ENCODE measurements around the gene EEFSEC.

The EEFSEC gene

GRCh38 chr3:128340904-128341555, 187.7 kb downstream of the EEFSEC start:
- Histone ChIP-seq H3K18ac (ENCODE audit: low read length) (no peak overlapping the region), H3K23ac (ENCODE audit: low read depth, low read length, poor library complexity) (no peak overlapping the region), H3K4me1 (ENCODE audit: control insufficient read depth in 2 of 2, insufficient read depth in 1 of 2, low read depth in 1 of 2, low read length in 2 of 2) (peaks cover 3 to 22% of the 10 kb centered on the region in 2 donors), H2BK5ac (ENCODE audit: low read length) (no peak overlapping the region), H3K27ac (replicated peaks; ENCODE audit: low read length) (no peak overlapping the region), H4K8ac (ENCODE audit: low read depth, low read length) (no peak overlapping the region), H3K9ac (ENCODE audit: low read depth, low read length, poor library complexity) (no peak overlapping the region), H3K4me2 (ENCODE audit: insufficient read depth, low read length, poor library complexity, severe bottlenecking) (no peak overlapping the region), H3K79me1 (ENCODE audit: low read depth, low read length) (no peaks in the 10 kb centered on the region), H2AFZ (ENCODE audit: low read length) (no peak overlapping the region), H2BK12ac (ENCODE audit: low read length) (no peak overlapping the region), H4K91ac (ENCODE audit: low read depth, low read length, poor library complexity) (no peak overlapping the region), H2BK120ac (ENCODE audit: low read depth, low read length) (no peak overlapping the region), H3K27me3 (ENCODE audit: control insufficient read depth in 3 of 3, insufficient read depth in 3 of 3, low read depth in 1 of 3, low read length in 3 of 3) (no peaks in the 10 kb centered on the region), H3K14ac (ENCODE audit: low read length) (no peak overlapping the region), H2BK15ac (ENCODE audit: low read length) (no peak overlapping the region), H3K9me3 (replicated peaks in 1 of 2; ENCODE audit: control insufficient read depth in 2 of 2, insufficient read depth in 1 of 2, low read depth in 1 of 2, low read length in 2 of 2) (no peaks in the 10 kb centered on the region), H3K4me3 (ENCODE audit: low read length in 2 of 2) (no peak overlapping the region), H3K4ac (ENCODE audit: low read length) (no peak overlapping the region), H2AK5ac (ENCODE audit: low read depth, low read length) (no peak overlapping the region), H3K36me3 (replicated peaks in 1 of 2; ENCODE audit: control insufficient read depth in 2 of 2, insufficient read depth in 2 of 2, low read length in 2 of 2) (peaks cover 0 to 14% of the 10 kb centered on the region in 2 donors)
- no peak for DNase-seq (ENCODE audit: low spot score)
- WGBS, 2 donors (ENCODE audit: extremely low coverage in 2 of 2, insufficient read length in 2 of 2, insufficient replicate concordance in 1 of 2), result no CpG with 5 or more reads among the region's 13 CpGs

DNA sequence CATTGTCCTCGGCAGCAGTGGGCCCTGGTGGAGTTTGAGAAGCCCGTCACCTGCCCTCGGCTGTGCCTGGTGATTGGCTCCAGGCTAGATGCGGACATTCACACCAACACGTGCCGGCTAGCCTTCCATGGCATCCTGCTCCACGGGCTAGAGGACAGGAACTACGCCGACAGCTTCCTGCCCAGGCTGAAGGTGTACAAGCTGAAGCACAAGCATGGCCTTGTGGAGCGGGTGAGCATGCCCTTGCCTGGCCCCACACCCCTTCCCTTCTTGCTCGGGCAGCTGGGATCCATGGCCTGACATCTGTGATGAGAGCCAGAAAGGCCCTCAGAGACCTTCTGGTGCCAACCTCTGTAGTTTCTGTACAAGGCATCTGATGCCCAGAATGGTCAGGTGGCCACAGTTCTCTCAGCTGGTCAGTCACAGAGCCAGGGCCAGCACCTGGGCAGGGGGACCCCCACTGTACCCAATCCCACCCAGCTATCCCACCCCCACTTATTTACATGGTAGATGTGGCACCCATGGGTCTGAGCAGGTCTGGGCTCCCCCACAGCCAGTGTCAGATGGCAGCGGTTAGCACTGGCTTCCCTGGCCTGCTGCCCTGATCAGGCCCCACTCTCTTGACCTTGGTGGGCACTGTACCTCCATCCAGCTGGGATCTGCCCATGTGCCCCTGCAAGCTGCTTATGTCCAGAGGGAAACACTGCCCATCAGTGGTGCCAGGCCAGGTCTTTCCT, 188.5 kb downstream of the EEFSEC start:
- peak overlapping the region; percentile 1 for H3K14ac ChIP-seq (ENCODE audit: low read length)
- no peak for DNase-seq (ENCODE audit: low spot score)

DNA sequence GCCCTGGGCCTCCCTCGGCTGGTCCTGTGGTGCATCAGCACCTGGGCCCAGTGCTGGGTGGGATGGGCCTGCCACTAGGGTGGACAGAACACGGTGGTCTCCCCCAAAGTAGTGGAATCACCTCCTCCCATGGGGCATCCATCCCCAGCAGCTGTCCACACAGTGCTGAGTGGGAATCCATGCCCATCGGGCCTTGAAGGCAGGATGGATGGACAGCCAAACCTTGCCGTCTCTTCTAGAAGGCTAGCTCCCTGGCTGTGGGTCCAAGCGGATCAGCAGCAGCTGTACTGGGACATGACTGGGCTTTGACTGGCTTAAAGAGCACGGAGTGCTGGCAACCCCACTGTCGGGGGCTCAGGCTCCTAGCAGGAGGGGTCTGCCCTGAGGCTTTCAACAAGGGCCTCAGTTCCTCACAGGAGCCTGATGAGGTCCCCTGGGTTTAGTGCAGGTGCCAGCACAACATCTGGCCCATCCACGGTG, 189.5 kb downstream of the EEFSEC start:
- H3K4ac ChIP-seq (ENCODE audit: low read length), result no peak overlapping the region
- H2AK5ac ChIP-seq (ENCODE audit: low read depth, low read length), result no peak overlapping the region
- no peak overlapping the region for H3K4me3 ChIP-seq (ENCODE audit: low read length in 2 of 2)
- peak overlapping the region; percentile 62 for H3K23ac ChIP-seq (ENCODE audit: low read depth, low read length, poor library complexity)
- H3K4me1 ChIP-seq (ENCODE audit: control insufficient read depth in 2 of 2, insufficient read depth in 1 of 2, low read depth in 1 of 2, low read length in 2 of 2), result peaks cover 1 to 14% of the 10 kb centered on the region in 2 donors
- no peak overlapping the region for H2AFZ ChIP-seq (ENCODE audit: low read length)
- no peak for DNase-seq (ENCODE audit: low spot score)
- H3K36me3 ChIP-seq (replicated peaks in 1 of 2; ENCODE audit: control insufficient read depth in 2 of 2, insufficient read depth in 2 of 2, low read length in 2 of 2), result peaks cover 0 to 14% of the 10 kb centered on the region in 2 donors
- H3K27me3 ChIP-seq (ENCODE audit: control insufficient read depth in 3 of 3, insufficient read depth in 3 of 3, low read depth in 1 of 3, low read length in 3 of 3), result no peaks in the 10 kb centered on the region
- no peaks in the 10 kb centered on the region for H3K9me3 ChIP-seq (replicated peaks in 1 of 2; ENCODE audit: control insufficient read depth in 2 of 2, insufficient read depth in 1 of 2, low read depth in 1 of 2, low read length in 2 of 2)
- H3K9ac ChIP-seq (ENCODE audit: low read depth, low read length, poor library complexity), result no peak overlapping the region
- H3K18ac ChIP-seq (ENCODE audit: low read length), result peak overlapping the region; percentile 41
- H3K79me1 ChIP-seq (ENCODE audit: low read depth, low read length), result no peaks in the 10 kb centered on the region
- no peak overlapping the region for H3K27ac ChIP-seq (replicated peaks; ENCODE audit: low read length)
- no peak overlapping the region for H2BK120ac ChIP-seq (ENCODE audit: low read depth, low read length)
- no peak overlapping the region for H2BK15ac ChIP-seq (ENCODE audit: low read length)
- H2BK12ac ChIP-seq (ENCODE audit: low read length), result no peak overlapping the region
- no peak overlapping the region for H4K91ac ChIP-seq (ENCODE audit: low read depth, low read length, poor library complexity)
- no CpG with 5 or more reads among the region's 8 CpGs for WGBS, 2 donors (ENCODE audit: extremely low coverage in 2 of 2, insufficient read length in 2 of 2, insufficient replicate concordance in 1 of 2)
- H3K14ac ChIP-seq (ENCODE audit: low read length), result peak overlapping the region; percentile 49
- H4K8ac ChIP-seq (ENCODE audit: low read depth, low read length), result no peak overlapping the region
- no peak overlapping the region for H2BK5ac ChIP-seq (ENCODE audit: low read length)
- H3K4me2 ChIP-seq (ENCODE audit: insufficient read depth, low read length, poor library complexity, severe bottlenecking), result no peak overlapping the region

More for the DNA sequence above, 188.5 kb downstream of the EEFSEC start:
- no peak overlapping the region for H2BK12ac ChIP-seq (ENCODE audit: low read length)
- H3K27ac ChIP-seq (replicated peaks; ENCODE audit: low read length), result no peak overlapping the region
- H3K4me1 ChIP-seq (ENCODE audit: control insufficient read depth in 2 of 2, insufficient read depth in 1 of 2, low read depth in 1 of 2, low read length in 2 of 2), result peaks cover 3 to 22% of the 10 kb centered on the region in 2 donors
- no CpG with 5 or more reads among the region's 12 CpGs for WGBS, 2 donors (ENCODE audit: extremely low coverage in 2 of 2, insufficient read length in 2 of 2, insufficient replicate concordance in 1 of 2)
- H2BK5ac ChIP-seq (ENCODE audit: low read length), result peak overlapping the region; percentile 20
- H4K91ac ChIP-seq (ENCODE audit: low read depth, low read length, poor library complexity), result no peak overlapping the region
- H2AK5ac ChIP-seq (ENCODE audit: low read depth, low read length), result no peak overlapping the region
- H2BK15ac ChIP-seq (ENCODE audit: low read length), result no peak overlapping the region
- no peaks in the 10 kb centered on the region for H3K27me3 ChIP-seq (ENCODE audit: control insufficient read depth in 3 of 3, insufficient read depth in 3 of 3, low read depth in 1 of 3, low read length in 3 of 3)
- no peak overlapping the region for H2AFZ ChIP-seq (ENCODE audit: low read length)
- H3K4me2 ChIP-seq (ENCODE audit: insufficient read depth, low read length, poor library complexity, severe bottlenecking), result no peak overlapping the region
- peaks cover 0 to 14% of the 10 kb centered on the region in 2 donors for H3K36me3 ChIP-seq (replicated peaks in 1 of 2; ENCODE audit: control insufficient read depth in 2 of 2, insufficient read depth in 2 of 2, low read length in 2 of 2)
- peak overlapping the region; percentile 62 for H3K23ac ChIP-seq (ENCODE audit: low read depth, low read length, poor library complexity)
- H3K9me3 ChIP-seq (replicated peaks in 1 of 2; ENCODE audit: control insufficient read depth in 2 of 2, insufficient read depth in 1 of 2, low read depth in 1 of 2, low read length in 2 of 2), result no peaks in the 10 kb centered on the region
- no peak overlapping the region for H2BK120ac ChIP-seq (ENCODE audit: low read depth, low read length)
- H3K9ac ChIP-seq (ENCODE audit: low read depth, low read length, poor library complexity), result peak overlapping the region; percentile 25
- H4K8ac ChIP-seq (ENCODE audit: low read depth, low read length), result no peak overlapping the region
- no peak overlapping the region for H3K4me3 ChIP-seq (ENCODE audit: low read length in 2 of 2)
- H3K18ac ChIP-seq (ENCODE audit: low read length), result peak overlapping the region; percentile 16
- no peak overlapping the region for H3K4ac ChIP-seq (ENCODE audit: low read length)
- no peaks in the 10 kb centered on the region for H3K79me1 ChIP-seq (ENCODE audit: low read depth, low read length)
